ENCODE data around the gene MYBPC2.
"Not testable (repeated sequence)": the region's sequence is repeated elsewhere in the genome, so short reads cannot be mapped to it uniquely, and the experiment has no call there.

MYBPC2 gene

GRCh38 chr19:50468818-50469217, 36.1 kb downstream of the MYBPC2 start:
- no peak for DNase-seq
- in situ Hi-C loops (cut with HindIII; ENCODE audit: low pct_ligation_motif_present, low pct_unique_long_range_greater_than_20kb, low sequenced_read_pairs), result no loop called here

GRCh38 chr19:50473336-50473735, 40.6 kb downstream of the MYBPC2 start:
- peak; percentile 14 for DNase-seq
- in situ Hi-C loops (cut with HindIII; ENCODE audit: low pct_ligation_motif_present, low pct_unique_long_range_greater_than_20kb, low sequenced_read_pairs), result not testable (repeated sequence)

GRCh38 chr19:50475101-50475568, 42.4 kb downstream of the MYBPC2 start:
- no peak for DNase-seq
- in situ Hi-C loops (cut with HindIII; ENCODE audit: low pct_ligation_motif_present, low pct_unique_long_range_greater_than_20kb, low sequenced_read_pairs), result no loop called here

GRCh38 chr19:50475736-50476223, 43.1 kb downstream of the MYBPC2 start:
- no peak for DNase-seq
- in situ Hi-C loops (cut with HindIII; ENCODE audit: low pct_ligation_motif_present, low pct_unique_long_range_greater_than_20kb, low sequenced_read_pairs), result no loop called here

- DNase-seq, result peak; percentile 87
- in situ Hi-C loops (cut with HindIII; ENCODE audit: low pct_ligation_motif_present, low pct_unique_long_range_greater_than_20kb, low sequenced_read_pairs), result no loop called here
Measured at GRCh38 chr19:50476224-50476906, 43.7 kb downstream of the MYBPC2 start, which contains the start of the genes EMC10 and GARIN5A. EMC10 (plus strand) TSS chr19:50476507; CDS start chr19:50476545, 38 bp downstream. GARIN5A (minus strand) TSS chr19:50476848; CDS start chr19:50476388, 460 bp downstream.

GRCh38 chr19:50476907-50477238, 44.2 kb downstream of the MYBPC2 start:
- in situ Hi-C loops (cut with HindIII; ENCODE audit: low pct_ligation_motif_present, low pct_unique_long_range_greater_than_20kb, low sequenced_read_pairs), result no loop called here
- DNase-seq, result no peak

- in situ Hi-C loops (cut with HindIII; ENCODE audit: low pct_ligation_motif_present, low pct_unique_long_range_greater_than_20kb, low sequenced_read_pairs), result no loop called here
- DNase-seq, result no peak
Measured at GRCh38 chr19:50477751-50478515, 45.2 kb downstream of the MYBPC2 start.

GRCh38 chr19:50478901-50479715, 46.4 kb downstream of the MYBPC2 start:
- in situ Hi-C loops (cut with HindIII; ENCODE audit: low pct_ligation_motif_present, low pct_unique_long_range_greater_than_20kb, low sequenced_read_pairs), result no loop called here
- no peak for DNase-seq

GRCh38 chr19:50479761-50480251, 47.1 kb downstream of the MYBPC2 start:
- in situ Hi-C loops (cut with HindIII; ENCODE audit: low pct_ligation_motif_present, low pct_unique_long_range_greater_than_20kb, low sequenced_read_pairs), result no loop called here
- DNase-seq, result no peak

GRCh38 chr19:50480281-50481111, 47.8 kb downstream of the MYBPC2 start:
- in situ Hi-C loops (cut with HindIII; ENCODE audit: low pct_ligation_motif_present, low pct_unique_long_range_greater_than_20kb, low sequenced_read_pairs), result no loop called here

GRCh38 chr19:50481351-50482149, 48.9 kb downstream of the MYBPC2 start:
- DNase-seq, result no peak

More at GRCh38 chr19:50480281-50481111, 47.8 kb downstream of the MYBPC2 start:
- DNase-seq, result no peak

GRCh38 chr19:50482271-50482855, 49.7 kb downstream of the MYBPC2 start:
- no peak for DNase-seq
- in situ Hi-C loops (cut with HindIII; ENCODE audit: low pct_ligation_motif_present, low pct_unique_long_range_greater_than_20kb, low sequenced_read_pairs), result no loop called here

More at GRCh38 chr19:50481351-50482149, 48.9 kb downstream of the MYBPC2 start:
- in situ Hi-C loops (cut with HindIII; ENCODE audit: low pct_ligation_motif_present, low pct_unique_long_range_greater_than_20kb, low sequenced_read_pairs), result no loop called here

GRCh38 chr19:50482916-50483315, 50.2 kb downstream of the MYBPC2 start:
- no peak for DNase-seq
- in situ Hi-C loops (cut with HindIII; ENCODE audit: low pct_ligation_motif_present, low pct_unique_long_range_greater_than_20kb, low sequenced_read_pairs), result no loop called here

- DNase-seq, result no peak
- in situ Hi-C loops (cut with HindIII; ENCODE audit: low pct_ligation_motif_present, low pct_unique_long_range_greater_than_20kb, low sequenced_read_pairs), result no loop called here
Measured at GRCh38 chr19:50485284-50485955, 52.7 kb downstream of the MYBPC2 start.

- DNase-seq, result peak; percentile 44
- in situ Hi-C loops (cut with HindIII; ENCODE audit: low pct_ligation_motif_present, low pct_unique_long_range_greater_than_20kb, low sequenced_read_pairs), result no loop called here
Measured at GRCh38 chr19:50486823-50487515, 54.3 kb downstream of the MYBPC2 start.

All from ACHN (cell line).